ENCODE data around the gene TOLLIP.

DNA sequence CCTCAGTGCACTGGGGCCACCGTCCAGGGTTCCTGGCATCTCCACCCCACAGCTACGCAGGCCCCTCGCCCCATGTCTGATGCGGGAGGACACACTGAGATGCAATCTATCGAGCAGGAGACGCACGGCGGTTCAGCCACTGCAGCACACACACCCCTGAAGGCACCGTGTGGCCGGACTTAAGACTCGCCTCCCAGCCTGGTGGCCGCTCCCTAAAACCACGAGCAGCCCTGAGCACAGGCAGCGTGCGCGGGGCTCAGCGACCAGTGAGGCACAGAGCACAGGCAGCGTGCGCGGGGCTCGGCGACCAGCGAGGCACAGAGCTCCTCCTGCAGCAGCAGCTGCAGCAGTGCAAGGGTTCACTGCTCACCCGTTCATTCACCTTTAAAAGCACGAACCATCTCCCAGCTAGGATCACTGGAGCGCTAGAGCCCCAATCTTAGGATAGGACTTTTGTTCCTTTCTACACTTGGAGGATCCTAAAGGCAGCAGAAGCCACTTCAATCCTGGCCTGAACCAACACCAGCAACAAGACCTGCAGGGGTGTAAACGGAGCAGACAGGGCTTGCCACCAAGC, 31.4 kb downstream of the TOLLIP start:
- TF ChIP-seq, protein P1, sequence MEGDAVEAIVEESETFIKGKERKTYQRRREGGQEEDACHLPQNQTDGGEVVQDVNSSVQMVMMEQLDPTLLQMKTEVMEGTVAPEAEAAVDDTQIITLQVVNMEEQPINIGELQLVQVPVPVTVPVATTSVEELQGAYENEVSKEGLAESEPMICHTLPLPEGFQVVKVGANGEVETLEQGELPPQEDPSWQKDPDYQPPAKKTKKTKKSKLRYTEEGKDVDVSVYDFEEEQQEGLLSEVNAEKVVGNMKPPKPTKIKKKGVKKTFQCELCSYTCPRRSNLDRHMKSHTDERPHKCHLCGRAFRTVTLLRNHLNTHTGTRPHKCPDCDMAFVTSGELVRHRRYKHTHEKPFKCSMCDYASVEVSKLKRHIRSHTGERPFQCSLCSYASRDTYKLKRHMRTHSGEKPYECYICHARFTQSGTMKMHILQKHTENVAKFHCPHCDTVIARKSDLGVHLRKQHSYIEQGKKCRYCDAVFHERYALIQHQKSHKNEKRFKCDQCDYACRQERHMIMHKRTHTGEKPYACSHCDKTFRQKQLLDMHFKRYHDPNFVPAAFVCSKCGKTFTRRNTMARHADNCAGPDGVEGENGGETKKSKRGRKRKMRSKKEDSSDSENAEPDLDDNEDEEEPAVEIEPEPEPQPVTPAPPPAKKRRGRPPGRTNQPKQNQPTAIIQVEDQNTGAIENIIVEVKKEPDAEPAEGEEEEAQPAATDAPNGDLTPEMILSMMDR (IDR thresholded peaks at IDR 0.05; ENCODE audit: low read depth, low read length), result no peak
- TF ChIP-seq, protein P2, sequence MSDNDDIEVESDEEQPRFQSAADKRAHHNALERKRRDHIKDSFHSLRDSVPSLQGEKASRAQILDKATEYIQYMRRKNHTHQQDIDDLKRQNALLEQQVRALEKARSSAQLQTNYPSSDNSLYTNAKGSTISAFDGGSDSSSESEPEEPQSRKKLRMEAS (IDR thresholded peaks at IDR 0.05; ENCODE audit: low read depth, low read length), result no peak
